GM23338 (cell line): Measurements from ENCODE around the gene PQBP1. TPM values are rescaled to one million over a fixed set of nuclear protein-coding genes. Genes with fewer than 3 reads are reported as not detected.

Experiments
- ATAC-seq: fragments of 200-7000 bp; cut with Tn5 transposase; 3 replicates; pipeline ENCODE4 v1.9.1; 2020
- DNase-seq: peaks from one replicate; pipeline ENCODE4 v3.0.0-alpha.2; 2015; ENCODE audit warnings: low spot score
- H2AFZ ChIP-seq: fragments of 200-600 bp; sonication (generic); 2 replicates; pipeline ENCODE4 v1.8.0; 2016; ENCODE audit warnings: antibody characterized with exemption, mild to moderate bottlenecking, moderate library complexity
- H3F3A ChIP-seq: fragments of 200-600 bp; sonication (generic); replicated peaks from 2 replicates; pipeline ENCODE4 v1.8.0; 2017; ENCODE audit warnings: antibody characterized with exemption, mixed run types, low read depth
- H3K27ac ChIP-seq: fragments of 200-600 bp; sonication (generic); 2 replicates; pipeline ENCODE4 v1.6.1; 2016; ENCODE audit warnings: low read depth
- H3K27me3 ChIP-seq: fragments of 200-600 bp; sonication (generic); 2 replicates; pipeline ENCODE4 v1.8.0; 2016; ENCODE audit warnings: mild to moderate bottlenecking, mixed run types, moderate library complexity; ENCODE audit not compliant: insufficient read depth
- H3K36me3 ChIP-seq: fragments of 200-600 bp; sonication (generic); 2 replicates; pipeline ENCODE4 v1.8.0; 2016; ENCODE audit warnings: mild to moderate bottlenecking; ENCODE audit not compliant: insufficient read depth
- H3K4me1 ChIP-seq: fragments of 200-600 bp; sonication (generic); 2 replicates; pipeline ENCODE4 v1.8.0; 2016; ENCODE audit warnings: mild to moderate bottlenecking, moderate library complexity; ENCODE audit not compliant: insufficient read depth
- H3K4me2 ChIP-seq: fragments of 200-600 bp; sonication (generic); 2 replicates; pipeline ENCODE4 v1.7.1; 2017; ENCODE audit warnings: mixed run types
- H3K4me3 ChIP-seq: fragments of 200-600 bp; sonication (generic); 2 replicates; pipeline ENCODE4 v1.6.1; 2016; ENCODE audit warnings: mixed run types
- H3K79me2 ChIP-seq: fragments of 200-600 bp; sonication (generic); replicated peaks from 2 replicates; pipeline ENCODE4 v1.8.0; 2017; ENCODE audit warnings: mild to moderate bottlenecking; ENCODE audit not compliant: insufficient read depth
- H3K9me2 ChIP-seq: fragments of 200-600 bp; sonication (generic); 2 replicates; pipeline ENCODE4 v1.8.0; 2017; ENCODE audit not compliant: insufficient read depth
- H4K20me1 ChIP-seq: fragments of 200-600 bp; sonication (generic); replicated peaks from 2 replicates; pipeline ENCODE4 v1.8.0; 2017; ENCODE audit warnings: mild to moderate bottlenecking; ENCODE audit not compliant: insufficient read depth
- H3K27ac Mint-ChIP-seq: 2 replicates; pipeline ENCODE4 v1.8.0; 2020; ENCODE audit warnings: inconsistent platforms, mild to moderate bottlenecking, moderate library complexity, mixed read lengths
- H3K27me3 Mint-ChIP-seq: 3 replicates; pipeline ENCODE4 v1.8.0; 2022; ENCODE audit warnings: low read depth, mild to moderate bottlenecking, moderate library complexity, mixed read lengths, inconsistent platforms; ENCODE audit not compliant: insufficient read depth, poor library complexity
- H3K36me3 Mint-ChIP-seq: 3 replicates; pipeline ENCODE4 v1.8.0; 2021; ENCODE audit warnings: low read depth, mild to moderate bottlenecking, inconsistent platforms, moderate library complexity, mixed read lengths
- H3K4me1 Mint-ChIP-seq: 3 replicates; pipeline ENCODE4 v1.8.0; 2020; ENCODE audit warnings: mild to moderate bottlenecking, inconsistent platforms, mixed read lengths
- H3K4me3 Mint-ChIP-seq: 3 replicates; pipeline ENCODE4 v1.8.0; 2021; ENCODE audit warnings: moderate library complexity, mild to moderate bottlenecking, inconsistent platforms, mixed read lengths
- H3K9me3 Mint-ChIP-seq: 3 replicates; pipeline ENCODE4 v1.8.0; 2020; ENCODE audit warnings: moderate library complexity, mild to moderate bottlenecking, inconsistent platforms, mixed read lengths
- CREB1 ChIP-seq: fragments of 250-450 bp; sonication (Bioruptor Pico); IDR thresholded peaks from 2 replicates; pipeline ENCODE4 v1.5.0; 2020; ENCODE audit warnings: low read depth, mild to moderate bottlenecking, moderate library complexity
- EZH2 ChIP-seq: fragments of 200-600 bp; sonication (generic); IDR thresholded peaks from one replicate; pipeline ENCODE4 v1.8.0; 2017; ENCODE audit warnings: antibody characterized with exemption, mild to moderate bottlenecking, low read depth; ENCODE audit not compliant: unreplicated experiment
- EZH2phosphoT487 ChIP-seq: fragments of 200-600 bp; sonication (generic); IDR thresholded peaks from one replicate; pipeline ENCODE4 v1.8.1; 2018; ENCODE audit warnings: antibody characterized with exemption; ENCODE audit not compliant: unreplicated experiment
- JUNB ChIP-seq: IDR thresholded peaks from one replicate; pipeline ENCODE4 v1.6.1; 2016; ENCODE audit warnings: antibody characterized with exemption; ENCODE audit not compliant: unreplicated experiment
- NANOG ChIP-seq: IDR thresholded peaks from 2 replicates; pipeline ENCODE4 v1.6.1; 2016; ENCODE audit warnings: antibody characterized with exemption, borderline replicate concordance
- POLR2AphosphoS5 ChIP-seq: IDR thresholded peaks from 2 replicates; pipeline ENCODE4 v1.6.1; 2016; ENCODE audit warnings: antibody characterized with exemption, low read depth
- STAT1 ChIP-seq: IDR thresholded peaks from one replicate; pipeline ENCODE4 v1.6.1; 2016; ENCODE audit warnings: antibody characterized with exemption; ENCODE audit not compliant: unreplicated experiment
- ZNF114 ChIP-seq: fragments of 250-450 bp; sonication (Bioruptor Pico); IDR thresholded peaks from 2 replicates; pipeline ENCODE4 v1.5.0; 2020; ENCODE audit warnings: mild to moderate bottlenecking, moderate library complexity
- ZNF331 ChIP-seq: fragments of 250-450 bp; sonication (Bioruptor Pico); IDR thresholded peaks from 2 replicates; pipeline ENCODE4 v1.5.0; 2020; ENCODE audit warnings: low read depth, mild to moderate bottlenecking, moderate library complexity
- polyA plus RNA-seq: library from polyadenylated mRNA; unstranded; fragments of >200 nt; fragmentation: Nextera tagmentation; extraction: Ambion mirVana; gene quantifications from 2 replicates; pipeline ENCODE4 v1.2.1, GENCODE V29; 2016
- total RNA-seq: library from RNA; depleted of rRNA; stranded (reverse); fragments of >200 nt; shearing (Covaris generic); gene quantifications from 2 replicates; pipeline ENCODE4 v1.2.3, GENCODE V29; 2014
- TF ChIP-seq, protein P1 (sequence below): IDR thresholded peaks from one replicate; pipeline ENCODE4 v1.6.1; 2018; ENCODE audit warnings: antibody characterized with exemption; ENCODE audit not compliant: unreplicated experiment
- TF ChIP-seq, protein P2 (sequence below): IDR thresholded peaks from 2 replicates; pipeline ENCODE4 v1.6.1; 2016; ENCODE audit warnings: antibody characterized with exemption
- TF ChIP-seq, protein P3 (sequence below): fragments of 250-450 bp; sonication (Bioruptor Pico); IDR thresholded peaks from 2 replicates; pipeline ENCODE4 v1.5.0; 2020; ENCODE audit warnings: mild to moderate bottlenecking, moderate library complexity
- TF ChIP-seq, protein P4 (sequence below), 2 experiments: fragments of 200-600 bp in 1 of 2; sonication (generic) in 1 of 2; conservative IDR thresholded peaks; 2 replicates each; pipeline versions ENCODE4 v1.5.1 to v1.6.1; 2016 to 2017; ENCODE audit warnings: antibody characterized with exemption in 2 of 2, low read depth in 2 of 2, mild to moderate bottlenecking in 2 of 2, moderate library complexity in 1 of 2

PQBP1 gene
- total and polyA plus RNA-seq, 2 experiments from 2014 or later = 63.4 to 130 TPM

DNA sequence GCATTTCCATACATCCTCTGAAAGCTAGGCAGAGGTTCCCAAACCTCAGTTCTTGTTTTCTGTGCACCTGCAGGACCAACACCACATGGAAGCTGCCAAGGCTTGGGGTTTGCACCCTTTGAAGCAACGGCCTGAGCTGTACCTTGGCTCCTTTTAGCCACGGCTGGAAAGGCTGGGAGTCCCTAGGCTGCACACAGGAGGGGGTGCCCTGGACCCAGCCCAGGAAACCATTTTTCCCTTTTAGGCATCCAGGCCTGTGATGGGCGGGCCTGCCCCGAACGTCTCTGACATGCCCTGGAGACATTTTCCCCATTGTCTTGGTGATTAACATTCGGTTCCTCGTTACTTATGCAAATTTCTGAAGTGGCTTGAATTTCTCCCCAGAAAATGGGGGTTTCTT, 44.9 kb upstream of the PQBP1 start:
- no peak for ATAC-seq
- H3K4me2 ChIP-seq = no peak overlapping the region
- Mint-ChIP-seq H3K27ac (no peak overlapping the region), H3K9me3 (peaks cover 22% of the 10 kb centered on the region), H3K27me3 (peaks cover 5% of the 10 kb centered on the region), H3K36me3 (peaks cover 8% of the 10 kb centered on the region; the same call in 2 of the 3 replicates), H3K4me3 (no peak overlapping the region), H3K4me1 (peaks cover 6% of the 10 kb centered on the region)
- no peaks in the 10 kb centered on the region for H3K27me3 ChIP-seq
- H4K20me1 ChIP-seq = no peaks in the 10 kb centered on the region
- TF ChIP-seq ZNF114 (CRISPR knock-in tag) (no peak), STAT1 (no peak), CREB1 (CRISPR knock-in tag) (no peak), NANOG (no peak), EZH2phosphoT487 (no peak), JUNB (no peak), EZH2 (no peak), POLR2AphosphoS5 (no peak), ZNF331 (CRISPR knock-in tag) (no peak)
- TF ChIP-seq, protein P1, sequence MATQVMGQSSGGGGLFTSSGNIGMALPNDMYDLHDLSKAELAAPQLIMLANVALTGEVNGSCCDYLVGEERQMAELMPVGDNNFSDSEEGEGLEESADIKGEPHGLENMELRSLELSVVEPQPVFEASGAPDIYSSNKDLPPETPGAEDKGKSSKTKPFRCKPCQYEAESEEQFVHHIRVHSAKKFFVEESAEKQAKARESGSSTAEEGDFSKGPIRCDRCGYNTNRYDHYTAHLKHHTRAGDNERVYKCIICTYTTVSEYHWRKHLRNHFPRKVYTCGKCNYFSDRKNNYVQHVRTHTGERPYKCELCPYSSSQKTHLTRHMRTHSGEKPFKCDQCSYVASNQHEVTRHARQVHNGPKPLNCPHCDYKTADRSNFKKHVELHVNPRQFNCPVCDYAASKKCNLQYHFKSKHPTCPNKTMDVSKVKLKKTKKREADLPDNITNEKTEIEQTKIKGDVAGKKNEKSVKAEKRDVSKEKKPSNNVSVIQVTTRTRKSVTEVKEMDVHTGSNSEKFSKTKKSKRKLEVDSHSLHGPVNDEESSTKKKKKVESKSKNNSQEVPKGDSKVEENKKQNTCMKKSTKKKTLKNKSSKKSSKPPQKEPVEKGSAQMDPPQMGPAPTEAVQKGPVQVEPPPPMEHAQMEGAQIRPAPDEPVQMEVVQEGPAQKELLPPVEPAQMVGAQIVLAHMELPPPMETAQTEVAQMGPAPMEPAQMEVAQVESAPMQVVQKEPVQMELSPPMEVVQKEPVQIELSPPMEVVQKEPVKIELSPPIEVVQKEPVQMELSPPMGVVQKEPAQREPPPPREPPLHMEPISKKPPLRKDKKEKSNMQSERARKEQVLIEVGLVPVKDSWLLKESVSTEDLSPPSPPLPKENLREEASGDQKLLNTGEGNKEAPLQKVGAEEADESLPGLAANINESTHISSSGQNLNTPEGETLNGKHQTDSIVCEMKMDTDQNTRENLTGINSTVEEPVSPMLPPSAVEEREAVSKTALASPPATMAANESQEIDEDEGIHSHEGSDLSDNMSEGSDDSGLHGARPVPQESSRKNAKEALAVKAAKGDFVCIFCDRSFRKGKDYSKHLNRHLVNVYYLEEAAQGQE = no peak
- TF ChIP-seq, protein P2, sequence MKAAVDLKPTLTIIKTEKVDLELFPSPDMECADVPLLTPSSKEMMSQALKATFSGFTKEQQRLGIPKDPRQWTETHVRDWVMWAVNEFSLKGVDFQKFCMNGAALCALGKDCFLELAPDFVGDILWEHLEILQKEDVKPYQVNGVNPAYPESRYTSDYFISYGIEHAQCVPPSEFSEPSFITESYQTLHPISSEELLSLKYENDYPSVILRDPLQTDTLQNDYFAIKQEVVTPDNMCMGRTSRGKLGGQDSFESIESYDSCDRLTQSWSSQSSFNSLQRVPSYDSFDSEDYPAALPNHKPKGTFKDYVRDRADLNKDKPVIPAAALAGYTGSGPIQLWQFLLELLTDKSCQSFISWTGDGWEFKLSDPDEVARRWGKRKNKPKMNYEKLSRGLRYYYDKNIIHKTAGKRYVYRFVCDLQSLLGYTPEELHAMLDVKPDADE = no peak
- TF ChIP-seq, protein P3, sequence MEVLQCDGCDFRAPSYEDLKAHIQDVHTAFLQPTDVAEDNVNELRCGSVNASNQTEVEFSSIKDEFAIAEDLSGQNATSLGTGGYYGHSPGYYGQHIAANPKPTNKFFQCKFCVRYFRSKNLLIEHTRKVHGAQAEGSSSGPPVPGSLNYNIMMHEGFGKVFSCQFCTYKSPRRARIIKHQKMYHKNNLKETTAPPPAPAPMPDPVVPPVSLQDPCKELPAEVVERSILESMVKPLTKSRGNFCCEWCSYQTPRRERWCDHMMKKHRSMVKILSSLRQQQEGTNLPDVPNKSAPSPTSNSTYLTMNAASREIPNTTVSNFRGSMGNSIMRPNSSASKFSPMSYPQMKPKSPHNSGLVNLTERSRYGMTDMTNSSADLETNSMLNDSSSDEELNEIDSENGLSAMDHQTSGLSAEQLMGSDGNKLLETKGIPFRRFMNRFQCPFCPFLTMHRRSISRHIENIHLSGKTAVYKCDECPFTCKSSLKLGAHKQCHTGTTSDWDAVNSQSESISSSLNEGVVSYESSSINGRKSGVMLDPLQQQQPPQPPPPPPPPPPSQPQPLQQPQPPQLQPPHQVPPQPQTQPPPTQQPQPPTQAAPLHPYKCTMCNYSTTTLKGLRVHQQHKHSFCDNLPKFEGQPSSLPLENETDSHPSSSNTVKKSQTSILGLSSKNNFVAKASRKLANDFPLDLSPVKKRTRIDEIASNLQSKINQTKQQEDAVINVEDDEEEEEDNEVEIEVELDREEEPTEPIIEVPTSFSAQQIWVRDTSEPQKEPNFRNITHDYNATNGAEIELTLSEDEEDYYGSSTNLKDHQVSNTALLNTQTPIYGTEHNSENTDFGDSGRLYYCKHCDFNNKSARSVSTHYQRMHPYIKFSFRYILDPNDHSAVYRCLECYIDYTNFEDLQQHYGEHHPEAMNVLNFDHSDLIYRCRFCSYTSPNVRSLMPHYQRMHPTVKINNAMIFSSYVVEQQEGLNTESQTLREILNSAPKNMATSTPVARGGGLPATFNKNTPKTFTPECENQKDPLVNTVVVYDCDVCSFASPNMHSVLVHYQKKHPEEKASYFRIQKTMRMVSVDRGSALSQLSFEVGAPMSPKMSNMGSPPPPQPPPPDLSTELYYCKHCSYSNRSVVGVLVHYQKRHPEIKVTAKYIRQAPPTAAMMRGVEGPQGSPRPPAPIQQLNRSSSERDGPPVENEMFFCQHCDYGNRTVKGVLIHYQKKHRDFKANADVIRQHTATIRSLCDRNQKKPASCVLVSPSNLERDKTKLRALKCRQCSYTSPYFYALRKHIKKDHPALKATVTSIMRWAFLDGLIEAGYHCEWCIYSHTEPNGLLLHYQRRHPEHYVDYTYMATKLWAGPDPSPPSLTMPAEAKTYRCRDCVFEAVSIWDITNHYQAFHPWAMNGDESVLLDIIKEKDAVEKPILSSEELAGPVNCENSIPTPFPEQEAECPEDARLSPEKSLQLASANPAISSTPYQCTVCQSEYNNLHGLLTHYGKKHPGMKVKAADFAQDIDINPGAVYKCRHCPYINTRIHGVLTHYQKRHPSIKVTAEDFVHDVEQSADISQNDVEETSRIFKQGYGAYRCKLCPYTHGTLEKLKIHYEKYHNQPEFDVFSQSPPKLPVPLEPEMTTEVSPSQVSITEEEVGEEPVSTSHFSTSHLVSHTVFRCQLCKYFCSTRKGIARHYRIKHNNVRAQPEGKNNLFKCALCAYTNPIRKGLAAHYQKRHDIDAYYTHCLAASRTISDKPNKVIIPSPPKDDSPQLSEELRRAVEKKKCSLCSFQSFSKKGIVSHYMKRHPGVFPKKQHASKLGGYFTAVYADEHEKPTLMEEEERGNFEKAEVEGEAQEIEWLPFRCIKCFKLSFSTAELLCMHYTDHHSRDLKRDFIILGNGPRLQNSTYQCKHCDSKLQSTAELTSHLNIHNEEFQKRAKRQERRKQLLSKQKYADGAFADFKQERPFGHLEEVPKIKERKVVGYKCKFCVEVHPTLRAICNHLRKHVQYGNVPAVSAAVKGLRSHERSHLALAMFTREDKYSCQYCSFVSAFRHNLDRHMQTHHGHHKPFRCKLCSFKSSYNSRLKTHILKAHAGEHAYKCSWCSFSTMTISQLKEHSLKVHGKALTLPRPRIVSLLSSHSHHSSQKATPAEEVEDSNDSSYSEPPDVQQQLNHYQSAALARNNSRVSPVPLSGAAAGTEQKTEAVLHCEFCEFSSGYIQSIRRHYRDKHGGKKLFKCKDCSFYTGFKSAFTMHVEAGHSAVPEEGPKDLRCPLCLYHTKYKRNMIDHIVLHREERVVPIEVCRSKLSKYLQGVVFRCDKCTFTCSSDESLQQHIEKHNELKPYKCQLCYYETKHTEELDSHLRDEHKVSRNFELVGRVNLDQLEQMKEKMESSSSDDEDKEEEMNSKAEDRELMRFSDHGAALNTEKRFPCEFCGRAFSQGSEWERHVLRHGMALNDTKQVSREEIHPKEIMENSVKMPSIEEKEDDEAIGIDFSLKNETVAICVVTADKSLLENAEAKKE (CRISPR knock-in tag) = no peak
- TF ChIP-seq, protein P4, sequence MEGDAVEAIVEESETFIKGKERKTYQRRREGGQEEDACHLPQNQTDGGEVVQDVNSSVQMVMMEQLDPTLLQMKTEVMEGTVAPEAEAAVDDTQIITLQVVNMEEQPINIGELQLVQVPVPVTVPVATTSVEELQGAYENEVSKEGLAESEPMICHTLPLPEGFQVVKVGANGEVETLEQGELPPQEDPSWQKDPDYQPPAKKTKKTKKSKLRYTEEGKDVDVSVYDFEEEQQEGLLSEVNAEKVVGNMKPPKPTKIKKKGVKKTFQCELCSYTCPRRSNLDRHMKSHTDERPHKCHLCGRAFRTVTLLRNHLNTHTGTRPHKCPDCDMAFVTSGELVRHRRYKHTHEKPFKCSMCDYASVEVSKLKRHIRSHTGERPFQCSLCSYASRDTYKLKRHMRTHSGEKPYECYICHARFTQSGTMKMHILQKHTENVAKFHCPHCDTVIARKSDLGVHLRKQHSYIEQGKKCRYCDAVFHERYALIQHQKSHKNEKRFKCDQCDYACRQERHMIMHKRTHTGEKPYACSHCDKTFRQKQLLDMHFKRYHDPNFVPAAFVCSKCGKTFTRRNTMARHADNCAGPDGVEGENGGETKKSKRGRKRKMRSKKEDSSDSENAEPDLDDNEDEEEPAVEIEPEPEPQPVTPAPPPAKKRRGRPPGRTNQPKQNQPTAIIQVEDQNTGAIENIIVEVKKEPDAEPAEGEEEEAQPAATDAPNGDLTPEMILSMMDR (conservative IDR thresholded peaks at IDR 0.05; ENCODE audit: low read depth in 2 of 2) = no peak
- no peaks in the 10 kb centered on the region for H3F3A ChIP-seq
- DNase-seq = no peak
- no peaks in the 10 kb centered on the region for H3K36me3 ChIP-seq
- H3K79me2 ChIP-seq = no peaks in the 10 kb centered on the region
- no peak overlapping the region for H3K4me3 ChIP-seq
- H2AFZ ChIP-seq = no peak overlapping the region
- no peak overlapping the region for H3K27ac ChIP-seq
- no peaks in the 10 kb centered on the region for H3K9me2 ChIP-seq
- H3K4me1 ChIP-seq = no peaks in the 10 kb centered on the region
